Measurements from ENCODE around the gene ALKBH6. TPM values are rescaled to one million over a fixed set of nuclear protein-coding genes. Genes with fewer than 3 reads are reported as not detected.

Gene ALKBH6
- total RNA-seq, 6 donors from 2014 or later: 22.3 to 95.3 (median 32.6) TPM

GRCh38 chr19:35973487-35973886, 40.5 kb downstream of the ALKBH6 start:
- WGBS, 2 donors: 48 to 53% methylated on average over 2 to 8 of the region's 8 CpGs
- DNase-seq: no peak
- H3K27me3 ChIP-seq: no peaks in the 10 kb centered on the region
- H3K36me3 ChIP-seq: no peaks in the 10 kb centered on the region
- H3K4me3 ChIP-seq: no peak overlapping the region
- no peaks in the 10 kb centered on the region for H3K9me3 ChIP-seq
- ATAC-seq (ENCODE audit: low FRiP score in 2 of 2): no peak
- H3K4me1 ChIP-seq: no peaks in the 10 kb centered on the region
- no peak for TF ChIP-seq POLR2AphosphoS5 (IDR thresholded peaks at IDR 0.05)
- TF ChIP-seq CTCF (IDR thresholded peaks at IDR 0.05): no peak
- no peak for TF ChIP-seq POLR2A (IDR thresholded peaks at IDR 0.05)
- TF ChIP-seq EP300 (IDR thresholded peaks at IDR 0.05): no peak
- no peak overlapping the region for H3K27ac ChIP-seq

- TF ChIP-seq EP300 (IDR thresholded peaks at IDR 0.05) (no peak), POLR2A (IDR thresholded peaks at IDR 0.05) (no peak), POLR2AphosphoS5 (IDR thresholded peaks at IDR 0.05) (no peak), CTCF (IDR thresholded peaks at IDR 0.05) (no peak)
- H3K4me3 ChIP-seq: no peak overlapping the region
- DNase-seq: no peak
- H3K36me3 ChIP-seq: no peaks in the 10 kb centered on the region
- H3K9me3 ChIP-seq: no peaks in the 10 kb centered on the region
- no peak overlapping the region for H3K27ac ChIP-seq
- WGBS, 2 donors: 60 to 83% methylated on average over 1 to 3 of the region's 3 CpGs
- ATAC-seq (ENCODE audit: low FRiP score in 2 of 2): peak in 1 of 2 donors; percentile 19
- H3K27me3 ChIP-seq: no peaks in the 10 kb centered on the region
- no peaks in the 10 kb centered on the region for H3K4me1 ChIP-seq
Measured at GRCh38 chr19:35966771-35967170, 47.2 kb downstream of the ALKBH6 start.

GRCh38 chr19:35963514-35963913, 50.5 kb downstream of the ALKBH6 start:
- H3K4me3 ChIP-seq: no peak overlapping the region
- peaks cover 0 to 14% (median 5%) of the 10 kb centered on the region in 4 donors for H3K27me3 ChIP-seq
- H3K9me3 ChIP-seq: no peaks in the 10 kb centered on the region
- TF ChIP-seq EP300 (IDR thresholded peaks at IDR 0.05): no peak
- TF ChIP-seq CTCF (IDR thresholded peaks at IDR 0.05): no peak
- TF ChIP-seq POLR2AphosphoS5 (IDR thresholded peaks at IDR 0.05): no peak
- TF ChIP-seq POLR2A (IDR thresholded peaks at IDR 0.05): no peak
- H3K27ac ChIP-seq: no peak overlapping the region
- H3K36me3 ChIP-seq: no peaks in the 10 kb centered on the region
- no peak for ATAC-seq (ENCODE audit: low FRiP score in 2 of 2)
- no peak for DNase-seq
- H3K4me1 ChIP-seq: peaks cover 4 to 13% (median 9%) of the 10 kb centered on the region in 4 donors
- 6 to 7% methylated on average over 9 of the region's 9 CpGs for WGBS, 2 donors

GRCh38 chr19:35960432-35960972, 53.5 kb downstream of the ALKBH6 start:
- Histone ChIP-seq H3K27ac (no peak overlapping the region), H3K9me3 (no peaks in the 10 kb centered on the region), H3K27me3 (peaks cover 0 to 14% (median 5%) of the 10 kb centered on the region in 4 donors), H3K4me1 (peaks cover 4 to 13% (median 9%) of the 10 kb centered on the region in 4 donors), H3K4me3 (no peak overlapping the region), H3K36me3 (no peaks in the 10 kb centered on the region)
- 86 to 88% methylated on average over 7 of the region's 7 CpGs for WGBS, 2 donors
- TF ChIP-seq EP300 (IDR thresholded peaks at IDR 0.05) (no peak), POLR2AphosphoS5 (IDR thresholded peaks at IDR 0.05) (no peak), CTCF (IDR thresholded peaks at IDR 0.05) (no peak), POLR2A (IDR thresholded peaks at IDR 0.05) (no peak)
- DNase-seq: no peak
- ATAC-seq (ENCODE audit: low FRiP score in 2 of 2): no peak

GRCh38 chr19:35959968-35960320, 54.1 kb downstream of the ALKBH6 start:
- WGBS, 2 donors: 47 to 60% methylated on average over 12 to 13 of the region's 20 CpGs

More at GRCh38 chr19:35959968-35960320, 54.1 kb downstream of the ALKBH6 start:
- peaks cover 0 to 14% (median 5%) of the 10 kb centered on the region in 4 donors for H3K27me3 ChIP-seq
- ATAC-seq (ENCODE audit: low FRiP score in 2 of 2) (no peak), DNase-seq (no peak)
- TF ChIP-seq POLR2AphosphoS5 (IDR thresholded peaks at IDR 0.05) (no peak), CTCF (IDR thresholded peaks at IDR 0.05) (no peak), POLR2A (IDR thresholded peaks at IDR 0.05) (no peak), EP300 (IDR thresholded peaks at IDR 0.05) (no peak)
- H3K27ac ChIP-seq: no peak overlapping the region
- peaks cover 4 to 13% (median 9%) of the 10 kb centered on the region in 4 donors for H3K4me1 ChIP-seq
- no peaks in the 10 kb centered on the region for H3K36me3 ChIP-seq
- H3K9me3 ChIP-seq: no peaks in the 10 kb centered on the region
- no peak overlapping the region for H3K4me3 ChIP-seq
